ENCODE data around the gene DNAJC17. TPM values are rescaled to one million over a fixed set of nuclear protein-coding genes. Genes with fewer than 3 reads are reported as not detected.

Gene DNAJC17
- total RNA-seq, 2 experiments from 2014 or later, result 35.8 to 35.9 TPM

DNA sequence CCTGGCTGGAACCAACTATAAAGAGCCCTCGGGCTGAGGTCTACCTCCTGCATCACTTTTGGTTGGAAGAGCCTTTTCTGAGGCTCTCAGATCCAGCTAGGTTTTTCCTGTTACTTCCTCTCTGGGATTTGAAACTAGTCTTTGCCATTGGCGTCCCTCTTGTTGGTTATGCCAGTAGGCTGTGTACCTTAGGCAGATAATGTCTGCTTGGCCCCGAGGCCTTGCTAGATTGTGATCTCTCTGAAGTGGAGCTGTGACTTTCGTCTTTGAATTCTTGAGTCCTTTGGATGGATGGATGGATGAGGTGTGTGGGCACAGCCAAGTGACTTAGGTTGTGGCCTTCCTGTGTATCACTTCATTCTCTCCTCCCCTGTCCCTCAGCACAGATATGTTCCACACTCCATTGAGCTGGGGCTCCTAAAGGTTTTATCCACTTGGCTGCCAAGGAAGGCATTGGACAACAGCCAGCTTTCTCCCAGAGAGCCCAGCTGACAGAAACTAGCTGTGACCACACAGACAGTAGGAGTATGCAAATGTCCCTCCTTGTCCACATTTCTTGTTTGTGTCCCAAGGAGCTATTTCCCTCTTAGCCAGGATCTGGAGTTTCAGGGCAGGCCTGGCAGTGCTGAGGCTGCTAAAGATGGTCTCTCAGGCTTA is 7.9 kb upstream of the DNAJC17 start:
- ChIA-PET CTCF (interaction anchor here (0.9 to 1.1 kb wide), 2 partner anchors 58 to 79 kb away, joined by 3 read pairs; partner anchors contain the start of genes RHOV and VPS18), POLR2A (interaction anchor here (0.8 kb wide), 1 partner anchor 27 kb away, joined by 3 read pairs; no protein-coding TSS in a partner anchor)
- no peaks in the 10 kb centered on the region for H3K27me3 Mint-ChIP-seq
- H3K4me3 Mint-ChIP-seq, result no peak overlapping the region
- H3K4me1 Mint-ChIP-seq (ENCODE audit: low read depth), result no peaks in the 10 kb centered on the region
- ATAC-seq (no peak), DNase-seq (no peak)
- H3K9me3 Mint-ChIP-seq, result no peaks in the 10 kb centered on the region
- H3K27ac Mint-ChIP-seq, result no peak overlapping the region
- TF ChIP-seq, protein P1, sequence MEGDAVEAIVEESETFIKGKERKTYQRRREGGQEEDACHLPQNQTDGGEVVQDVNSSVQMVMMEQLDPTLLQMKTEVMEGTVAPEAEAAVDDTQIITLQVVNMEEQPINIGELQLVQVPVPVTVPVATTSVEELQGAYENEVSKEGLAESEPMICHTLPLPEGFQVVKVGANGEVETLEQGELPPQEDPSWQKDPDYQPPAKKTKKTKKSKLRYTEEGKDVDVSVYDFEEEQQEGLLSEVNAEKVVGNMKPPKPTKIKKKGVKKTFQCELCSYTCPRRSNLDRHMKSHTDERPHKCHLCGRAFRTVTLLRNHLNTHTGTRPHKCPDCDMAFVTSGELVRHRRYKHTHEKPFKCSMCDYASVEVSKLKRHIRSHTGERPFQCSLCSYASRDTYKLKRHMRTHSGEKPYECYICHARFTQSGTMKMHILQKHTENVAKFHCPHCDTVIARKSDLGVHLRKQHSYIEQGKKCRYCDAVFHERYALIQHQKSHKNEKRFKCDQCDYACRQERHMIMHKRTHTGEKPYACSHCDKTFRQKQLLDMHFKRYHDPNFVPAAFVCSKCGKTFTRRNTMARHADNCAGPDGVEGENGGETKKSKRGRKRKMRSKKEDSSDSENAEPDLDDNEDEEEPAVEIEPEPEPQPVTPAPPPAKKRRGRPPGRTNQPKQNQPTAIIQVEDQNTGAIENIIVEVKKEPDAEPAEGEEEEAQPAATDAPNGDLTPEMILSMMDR (IDR thresholded peaks at IDR 0.05), result no peak
- H3K36me3 Mint-ChIP-seq (ENCODE audit: low read depth), result peaks cover 12% of the 10 kb centered on the region
- intact Hi-C loops (cut with micrococcal nuclease), result no loop called here

DNA sequence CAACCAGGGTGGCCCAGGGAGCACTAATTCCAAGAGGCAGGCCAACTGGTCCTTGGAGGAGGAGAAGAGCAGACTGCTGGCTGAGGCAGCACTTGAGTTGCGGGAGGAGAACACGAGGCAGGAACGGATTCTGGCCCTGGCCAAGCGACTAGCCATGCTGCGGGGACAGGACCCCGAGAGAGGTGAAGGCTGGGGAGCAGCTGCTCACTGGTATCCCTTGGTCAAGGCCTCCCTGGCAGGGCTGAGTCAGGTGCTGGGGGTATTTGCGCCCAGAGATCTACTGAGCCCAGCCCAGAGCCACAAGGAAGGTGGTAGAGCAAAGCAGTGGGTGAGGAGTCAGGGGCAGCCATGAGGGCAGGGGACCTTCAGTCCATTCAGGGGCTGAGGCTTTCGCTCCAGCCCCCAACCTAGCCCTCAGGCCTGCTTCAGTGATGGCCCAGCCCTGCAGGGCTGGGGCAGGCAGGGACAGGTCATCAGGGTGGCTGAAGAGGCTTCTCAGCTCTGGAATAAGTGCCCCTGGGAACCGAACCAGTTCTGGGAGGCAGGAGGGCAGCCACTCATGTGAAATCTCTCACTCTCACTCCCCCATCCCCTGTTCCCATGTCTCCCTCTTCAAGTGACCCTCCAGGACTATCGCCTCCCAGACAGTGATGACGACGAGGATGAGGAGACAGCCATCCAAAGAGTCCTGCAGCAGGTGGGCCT is 5.6 kb upstream of the DNAJC17 start:
- TF ChIP-seq, protein P1 (IDR thresholded peaks at IDR 0.05), result no peak
- CTCF ChIA-PET, result interaction anchor here (1.3 kb wide), 1 partner anchor 46 kb away, joined by 4 read pairs; no protein-coding TSS in a partner anchor
- Mint-ChIP-seq H3K27ac (no peak overlapping the region), H3K9me3 (no peaks in the 10 kb centered on the region), H3K4me3 (no peak overlapping the region), H3K27me3 (no peaks in the 10 kb centered on the region), H3K4me1 (ENCODE audit: low read depth) (peaks cover 12% of the 10 kb centered on the region), H3K36me3 (ENCODE audit: low read depth) (peaks cover 12% of the 10 kb centered on the region)
- DNase-seq (no peak), ATAC-seq (no peak)
- POLR2A ChIA-PET, result interaction anchor here (1.2 kb wide), 1 partner anchor 118 kb away, joined by 4 read pairs; the partner anchor contains the start of gene RAD51
- intact Hi-C loops (cut with micrococcal nuclease), result no loop called here

DNA sequence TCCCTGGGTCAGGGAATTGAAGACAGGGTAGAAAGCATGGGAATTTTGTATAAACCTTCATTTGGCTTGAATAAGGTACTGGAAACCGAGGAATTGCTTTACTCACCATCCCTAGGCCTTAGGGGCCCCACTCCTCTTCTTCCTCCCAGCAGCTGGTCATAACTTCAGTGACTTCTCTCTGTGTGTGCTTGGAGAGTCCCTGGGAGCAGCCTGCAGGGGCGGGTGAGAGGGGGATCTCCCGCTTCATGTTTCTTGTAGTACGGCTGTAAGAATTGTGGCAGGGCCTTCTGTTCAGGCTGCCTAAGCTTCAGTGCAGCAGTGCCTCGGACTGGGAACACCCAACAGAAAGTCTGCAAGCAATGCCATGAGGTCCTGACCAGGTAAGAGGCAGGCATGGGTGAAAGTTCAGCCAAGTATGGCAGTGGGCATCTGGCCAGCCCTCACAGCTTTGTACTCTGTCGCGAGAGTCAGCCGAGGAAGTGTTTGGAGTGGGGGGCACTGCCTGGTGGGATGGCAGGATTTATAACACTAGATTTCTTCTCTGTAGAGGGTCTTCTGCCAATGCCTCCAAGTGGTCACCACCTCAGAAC is 1.7 kb upstream of the DNAJC17 start:
- ATAC-seq (no peak), DNase-seq (peak; percentile 7)
- TF ChIP-seq, protein P1 (IDR thresholded peaks at IDR 0.05), result no peak
- intact Hi-C loops (cut with micrococcal nuclease), result loop anchor here (5.0 kb wide), 1 partner anchor 42 kb away; the partner anchor contains the start of gene C15orf62
- Mint-ChIP-seq H3K27ac (no peak overlapping the region), H3K27me3 (no peaks in the 10 kb centered on the region), H3K4me3 (peak overlapping the region; percentile 78), H3K4me1 (ENCODE audit: low read depth) (peaks cover 17% of the 10 kb centered on the region), H3K36me3 (ENCODE audit: low read depth) (peaks cover 11% of the 10 kb centered on the region), H3K9me3 (no peaks in the 10 kb centered on the region)
- ChIA-PET POLR2A (interaction anchor here (0.8 to 2.0 kb wide), 3 partner anchors 21 to 85 kb away, joined by 3 to 10 read pairs (median 4); partner anchors contain the start of gene VPS18), CTCF (interaction anchor here (1.4 kb wide), 1 partner anchor 49 kb away, joined by 4 read pairs; no protein-coding TSS in a partner anchor)

DNA sequence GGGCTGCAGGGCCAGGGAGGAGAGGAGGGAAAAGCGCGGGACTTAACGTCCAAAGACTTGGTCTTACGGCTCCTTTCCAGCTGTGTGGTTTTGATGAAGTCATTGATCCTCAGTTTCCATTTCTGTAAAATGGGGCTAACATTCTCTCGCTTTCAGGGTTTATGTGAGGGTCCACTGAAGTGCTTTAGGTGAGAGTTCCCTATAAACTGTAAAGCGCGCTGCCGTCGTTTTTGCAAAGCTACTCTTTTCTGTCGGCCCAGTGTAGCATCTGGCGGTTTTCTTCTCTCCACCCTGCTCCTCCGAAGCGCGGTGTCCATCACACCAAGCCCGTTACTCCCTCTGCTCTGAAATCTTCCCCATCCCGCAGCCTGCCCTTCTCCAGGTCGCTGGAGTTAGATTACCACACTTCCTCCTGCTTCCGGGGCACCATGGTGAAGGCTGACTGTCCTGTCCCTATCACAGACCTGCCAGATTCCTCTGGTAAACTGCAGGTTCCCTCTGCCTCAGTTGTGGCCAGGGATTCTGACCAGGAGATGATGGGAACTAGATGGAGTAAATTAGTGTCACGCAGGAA is 702 bp upstream of the DNAJC17 start:
- Mint-ChIP-seq H3K4me3 (peak overlapping the region; percentile 78), H3K36me3 (ENCODE audit: low read depth) (peaks cover 8% of the 10 kb centered on the region), H3K9me3 (no peaks in the 10 kb centered on the region), H3K27ac (peak overlapping the region; percentile 99), H3K27me3 (no peaks in the 10 kb centered on the region), H3K4me1 (ENCODE audit: low read depth) (peaks cover 20% of the 10 kb centered on the region)
- CTCF ChIA-PET, result interaction anchor here (1.1 to 1.6 kb wide), 5 partner anchors 12 to 99 kb away, joined by 3 to 4 read pairs (median 3); no protein-coding TSS in a partner anchor
- intact Hi-C loops (cut with micrococcal nuclease), result loop anchor here (5.0 kb wide), 1 partner anchor 41 kb away; the partner anchor contains the start of gene C15orf62
- ATAC-seq (no peak), DNase-seq (no peak)
- POLR2A ChIA-PET, result interaction anchor here (0.6 to 2.0 kb wide), 7 partner anchors 22 to 86 kb away, joined by 3 to 10 read pairs (median 3); partner anchors contain the start of genes GCHFR and VPS18
- TF ChIP-seq, protein P1 (IDR thresholded peaks at IDR 0.05), result no peak

Measured in activated CD8-positive, alpha-beta T cell treated with anti-CD3 and anti-CD28 coated beads for 36 hours (primary cell).